B cell (primary cell): ENCODE data around the gene CPED1. TPM values are rescaled to one million over a fixed set of nuclear protein-coding genes. Genes with fewer than 3 reads are reported as not detected.

ENCODE experiments used
- ATAC-seq: fragments of 200-7000 bp; cut with Tn5 transposase; one replicate; pipeline ENCODE4 v1.10.0; 2021; ENCODE audit warnings: low read depth, mild to moderate bottlenecking, moderate number of reproducible peaks, moderate library complexity
- CTCF ChIA-PET: fragments of 350-600 bp; sonication (Branson Sonifier 250); formaldehyde crosslinking; loops from one replicate; lab custom pipeline; 2021; ENCODE audit warnings: antibody characterized with exemption, inconsistent platforms; lab: Charles Lee
- POLR2A ChIA-PET: fragments of 350-600 bp; sonication (Branson Sonifier 250); formaldehyde crosslinking; loops from one replicate; lab custom pipeline; 2021; ENCODE audit warnings: antibody characterized with exemption; lab: Charles Lee
- DNase-seq: peaks from one replicate; pipeline ENCODE4 v3.0.0; 2013
- H2AFZ ChIP-seq: 2 replicates; pipeline ENCODE4 v1.6.1; 2012; ENCODE audit warnings: mild to moderate bottlenecking, low read depth, low read length; ENCODE audit not compliant: insufficient read depth, poor library complexity, severe bottlenecking
- H3K27ac ChIP-seq, 2 donors: 1 replicate in 1 of 2; 2 replicates in 1 of 2; pipeline ENCODE4 v1.5.1; 2012 to 2013; ENCODE audit warnings: low read length in 2 of 2, mild to moderate bottlenecking in 2 of 2, moderate library complexity in 1 of 2
- H3K27me3 ChIP-seq, 4 experiments: fragments of 200-600 bp in 1 of 4; sonication (generic) in 1 of 4; replicated peaks in 1 of 4; 1 replicate in 2 of 4; 2 replicates in 2 of 4; pipeline versions ENCODE4 v1.6.1 to v1.7.0; 2013 to 2016; ENCODE audit warnings: low read length in 3 of 4, mild to moderate bottlenecking in 2 of 4, mixed read lengths in 1 of 4, moderate library complexity in 1 of 4; ENCODE audit not compliant: insufficient read depth in 4 of 4, control insufficient read depth in 3 of 4; ENCODE audit errors: control extremely low read depth in 1 of 4
- H3K36me3 ChIP-seq, 2 experiments: replicated peaks in 1 of 2; 1 replicate in 1 of 2; 2 replicates in 1 of 2; pipeline versions ENCODE4 v1.6.1 to v1.7.1; 2013; ENCODE audit warnings: low read length in 1 of 2; ENCODE audit not compliant: insufficient read depth in 2 of 2, control insufficient read depth in 1 of 2; ENCODE audit errors: control extremely low read depth in 1 of 2, extremely low read depth in 1 of 2
- H3K4me1 ChIP-seq, 2 donors: fragments of 200-600 bp in 1 of 2; sonication (generic) in 1 of 2; 1 replicate in 1 of 2; 2 replicates in 1 of 2; pipeline versions ENCODE4 v1.5.1 to v1.6.1; 2013 to 2017; ENCODE audit warnings: low read length in 2 of 2; ENCODE audit not compliant: control insufficient read depth in 2 of 2, insufficient read depth in 2 of 2
- H3K4me2 ChIP-seq: replicated peaks from 2 replicates; pipeline ENCODE3; 2012; ENCODE audit warnings: mild to moderate bottlenecking, low read depth, low read length; ENCODE audit not compliant: poor library complexity, severe bottlenecking
- H3K4me3 ChIP-seq, 5 experiments: fragments of 200-600 bp in 1 of 5; sonication (generic) in 1 of 5; 1 replicate in 3 of 5; 2 replicates in 2 of 5; pipeline versions ENCODE4 v1.5.1 to v1.7.0; 2011 to 2016; ENCODE audit warnings: low read length in 4 of 5, mild to moderate bottlenecking in 4 of 5, low read depth in 2 of 5, control low read depth in 1 of 5, moderate library complexity in 1 of 5; ENCODE audit not compliant: insufficient read depth in 1 of 5; ENCODE audit errors: control extremely low read depth in 1 of 5, extremely low read depth in 1 of 5
- H3K79me2 ChIP-seq: fragments of 200-600 bp; sonication (generic); one replicate; pipeline ENCODE4 v1.6.0; 2016; ENCODE audit warnings: low read length; ENCODE audit not compliant: control insufficient read depth, insufficient read depth
- H3K9ac ChIP-seq: fragments of 200-600 bp; sonication (generic); 2 replicates; pipeline ENCODE4 v1.6.1; 2017; ENCODE audit warnings: mild to moderate bottlenecking, low read length, moderate library complexity
- H3K9me3 ChIP-seq, 3 donors: one replicate each; pipeline versions ENCODE4 v1.6.1 to v1.7.1; 2013; ENCODE audit warnings: low read length in 2 of 3; ENCODE audit not compliant: control insufficient read depth in 2 of 3, insufficient read depth in 1 of 3; ENCODE audit errors: control extremely low read depth in 1 of 3
- H4K20me1 ChIP-seq: 2 replicates; pipeline ENCODE4 v1.6.0; 2012; ENCODE audit warnings: mild to moderate bottlenecking, low read length; ENCODE audit not compliant: insufficient read depth, control insufficient read depth, poor library complexity, severe bottlenecking
- H3K27ac Mint-ChIP-seq: one replicate; pipeline ENCODE4 v1.8.0; 2021; ENCODE audit warnings: mixed read lengths
- H3K27me3 Mint-ChIP-seq: one replicate; pipeline ENCODE4 v1.8.0; 2021; ENCODE audit warnings: mixed read lengths
- H3K4me1 Mint-ChIP-seq: one replicate; pipeline ENCODE4 v1.8.0; 2021; ENCODE audit warnings: mixed read lengths
- H3K4me3 Mint-ChIP-seq: one replicate; pipeline ENCODE4 v1.8.0; 2021; ENCODE audit warnings: mixed read lengths
- H3K9me3 Mint-ChIP-seq: one replicate; pipeline ENCODE4 v1.8.0; 2022; ENCODE audit warnings: mixed read lengths; ENCODE audit not compliant: insufficient read depth
- CTCF ChIP-seq: fragments of 200-600 bp; IDR thresholded peaks from one replicate; pipeline ENCODE4 v1.8.0; 2022; ENCODE audit warnings: antibody characterized with exemption, mild to moderate bottlenecking
- EZH2 ChIP-seq: IDR thresholded peaks from 2 replicates; pipeline ENCODE4 v1.6.1; 2012; ENCODE audit warnings: borderline replicate concordance, low read depth, mild to moderate bottlenecking, moderate library complexity, low read length; ENCODE audit not compliant: insufficient read depth, poor library complexity, severe bottlenecking
- WGBS: methylation state at CpG from one replicate; pipeline ENCODE4 v1.1.5; 2013; ENCODE audit warnings: missing lambda C conversion rate; ENCODE audit not compliant: insufficient coverage; 5-methylcytosine and 5-hydroxymethylcytosine counted together
- intact Hi-C: fragments of 100-400 bp; cut with micrococcal nuclease; formaldehyde crosslinking; loops from one replicate; pipeline ENCODE4 v1.10.0; 2022
- polyA plus RNA-seq: library from polyadenylated mRNA; depleted of rRNA; stranded (reverse); fragments of >200 nt; gene quantifications from 2 replicates; pipeline ENCODE4 v1.2.3, GENCODE V29; 2012
- total RNA-seq, 2 donors: library from RNA; stranded (reverse); fragments of 120-200 nt in 1 of 2; gene quantifications; 1 replicate in 1 of 2; 2 replicates in 1 of 2; pipeline versions ENCODE4 v1.2.3 to v1.2.4, GENCODE V29; 2013 to 2022

CPED1 gene
- total and polyA plus RNA-seq, 2 donors (not counting 1 experiment from before 2014, with no cell fraction given): 0.44 to 3.8 TPM

- Mint-ChIP-seq H3K4me3 (no peak overlapping the region), H3K27me3 (peaks cover 10% of the 10 kb centered on the region), H3K4me1 (no peaks in the 10 kb centered on the region), H3K9me3 (peaks cover 1% of the 10 kb centered on the region), H3K27ac (no peak overlapping the region)
- no peak overlapping the region for H3K4me2 ChIP-seq
- no peak overlapping the region for H2AFZ ChIP-seq
- H3K4me1 ChIP-seq: no peaks in the 10 kb centered on the region
- H3K36me3 ChIP-seq: no peaks in the 10 kb centered on the region
- H3K4me3 ChIP-seq: no peak overlapping the region
- WGBS: no CpG with 5 or more reads among the region's 5 CpGs
- no peak for ATAC-seq
- H3K9me3 ChIP-seq: no peaks in the 10 kb centered on the region
- CTCF ChIA-PET: no interaction called here
- no peaks in the 10 kb centered on the region for H3K27me3 ChIP-seq
- intact Hi-C loops: no loop called here
- POLR2A ChIA-PET: no interaction called here
- TF ChIP-seq EZH2 (no peak), CTCF (no peak)
- H3K79me2 ChIP-seq: no peaks in the 10 kb centered on the region
- H3K27ac ChIP-seq: no peak overlapping the region
- H3K9ac ChIP-seq: no peak overlapping the region
- DNase-seq: no peak
- no peaks in the 10 kb centered on the region for H4K20me1 ChIP-seq
Measured at GRCh38 chr7:121020989-121021969, 32.8 kb downstream of the CPED1 start.

- ATAC-seq: no peak
- no peaks in the 10 kb centered on the region for H3K4me1 Mint-ChIP-seq
- intact Hi-C loops: no loop called here
Measured at GRCh38 chr7:121023194-121023593, 34.7 kb downstream of the CPED1 start.

More at GRCh38 chr7:121023194-121023593, 34.7 kb downstream of the CPED1 start:
- no peak overlapping the region for H3K4me3 ChIP-seq
- no peak overlapping the region for H3K9ac ChIP-seq
- H3K4me2 ChIP-seq: no peak overlapping the region
- H3K27ac ChIP-seq: no peak overlapping the region
- H3K27me3 ChIP-seq: no peaks in the 10 kb centered on the region
- H2AFZ ChIP-seq: no peak overlapping the region
- H3K9me3 ChIP-seq: no peaks in the 10 kb centered on the region
- H3K79me2 ChIP-seq: no peaks in the 10 kb centered on the region
- Mint-ChIP-seq H3K27me3 (peaks cover 16% of the 10 kb centered on the region), H3K27ac (no peak overlapping the region), H3K9me3 (peaks cover 4% of the 10 kb centered on the region), H3K4me3 (no peak overlapping the region)
- H3K36me3 ChIP-seq: no peaks in the 10 kb centered on the region
- POLR2A ChIA-PET: no interaction called here
- H4K20me1 ChIP-seq: no peaks in the 10 kb centered on the region
- DNase-seq: no peak
- H3K4me1 ChIP-seq: no peaks in the 10 kb centered on the region
- TF ChIP-seq CTCF (no peak), EZH2 (no peak)
- CTCF ChIA-PET: no interaction called here
